GM18868 (cell line): ENCODE results near the gene EPC1.
"Not testable (repeated sequence)": the region's sequence is repeated elsewhere in the genome, so short reads cannot be mapped to it uniquely, and the experiment has no call there.

Source experiments
- ATAC-seq: cut with Tn5 transposase; IDR thresholded peaks from one replicate; pipeline ENCODE4 v1.9.1; 2021; ENCODE audit warnings: mild to moderate bottlenecking, moderate library complexity; ENCODE audit not compliant: unreplicated experiment

Gene EPC1

GRCh38 chr10:32239769-32240168, 107.2 kb downstream of the EPC1 start:
- ATAC-seq: no peak

- ATAC-seq: no peak
Measured at GRCh38 chr10:32237644-32238345, 109.2 kb downstream of the EPC1 start.

- no peak for ATAC-seq
Measured at GRCh38 chr10:32234471-32234870, 112.5 kb downstream of the EPC1 start.

GRCh38 chr10:32233375-32233774, 113.6 kb downstream of the EPC1 start:
- not testable (repeated sequence) for ATAC-seq

- ATAC-seq: no peak
Measured at GRCh38 chr10:32232378-32232777, 114.6 kb downstream of the EPC1 start.

GRCh38 chr10:32229788-32230187, 117.2 kb downstream of the EPC1 start:
- not testable (repeated sequence) for ATAC-seq

- ATAC-seq: no peak
Measured at GRCh38 chr10:32229170-32229569, 117.8 kb downstream of the EPC1 start.

GRCh38 chr10:32227802-32228201, 119.2 kb downstream of the EPC1 start:
- ATAC-seq: no peak

GRCh38 chr10:32226624-32227023, 120.3 kb downstream of the EPC1 start:
- no peak for ATAC-seq

- ATAC-seq: no peak
Measured at GRCh38 chr10:32225976-32226375, 121.0 kb downstream of the EPC1 start.

- not testable (repeated sequence) for ATAC-seq
Measured at GRCh38 chr10:32222376-32222775, 124.6 kb downstream of the EPC1 start.

GRCh38 chr10:32219156-32219555, 127.8 kb downstream of the EPC1 start:
- ATAC-seq: not testable (repeated sequence)

- not testable (repeated sequence) for ATAC-seq
Measured at GRCh38 chr10:32218206-32219044, 128.5 kb downstream of the EPC1 start.
